ENCODE measurements around the gene PTPRN2.

- no peak for TF ChIP-seq POLR2A (IDR thresholded peaks at IDR 0.05)
- no peak for TF ChIP-seq CTCF (IDR thresholded peaks at IDR 0.05)
- TF ChIP-seq POLR2AphosphoS5 (IDR thresholded peaks at IDR 0.05), result no peak
Measured at GRCh38 chr7:157813053-157813452, 774.6 kb downstream of the PTPRN2 start.
